Measurements from ENCODE around the gene XKR7. TPM values are rescaled to one million over a fixed set of nuclear protein-coding genes. Genes with fewer than 3 reads are reported as not detected.
"Not testable (repeated sequence)": the region's sequence is repeated elsewhere in the genome, so short reads cannot be mapped to it uniquely, and the experiment has no call there.

The XKR7 gene
- total RNA-seq (2014; rRNA removed; shearing (Covaris generic)): not detected in 2 replicates

GRCh38 chr20:31967830-31968249 lies at the start of gene XKR7:
XKR7 (plus strand) TSS chr20:31968151; CDS start chr20:31968176, 25 bp downstream.
- no peak for DNase-seq (ENCODE audit: low spot score)

- no peak for DNase-seq (ENCODE audit: low spot score)
Observed at GRCh38 chr20:31918466-31919105, 49.4 kb upstream of the XKR7 start.

GRCh38 chr20:31919410-31920155 lies 48.4 kb upstream of the XKR7 start:
- no peak for DNase-seq (ENCODE audit: low spot score)

- no peak for DNase-seq (ENCODE audit: low spot score)
Observed at GRCh38 chr20:31920275-31920855, 47.6 kb upstream of the XKR7 start.

- not testable (repeated sequence) for DNase-seq (ENCODE audit: low spot score)
Observed at GRCh38 chr20:31921480-31921879, 46.5 kb upstream of the XKR7 start.

GRCh38 chr20:31922181-31922580 lies 45.8 kb upstream of the XKR7 start:
- no peak for DNase-seq (ENCODE audit: low spot score)

- DNase-seq (ENCODE audit: low spot score): no peak
Observed at GRCh38 chr20:31922588-31922987, 45.4 kb upstream of the XKR7 start.

- no peak for DNase-seq (ENCODE audit: low spot score)
Observed at GRCh38 chr20:31923388-31924331, 44.3 kb upstream of the XKR7 start.

- DNase-seq (ENCODE audit: low spot score): no peak
Observed at GRCh38 chr20:31924561-31924960, 43.4 kb upstream of the XKR7 start.

- DNase-seq (ENCODE audit: low spot score): no peak
Observed at GRCh38 chr20:31925631-31926030, 42.3 kb upstream of the XKR7 start.

GRCh38 chr20:31926493-31926892 lies 41.5 kb upstream of the XKR7 start:
- DNase-seq (ENCODE audit: low spot score): no peak

- DNase-seq (ENCODE audit: low spot score): no peak
Observed at GRCh38 chr20:31927627-31928159, 40.3 kb upstream of the XKR7 start.

GRCh38 chr20:31929631-31930030 lies 38.3 kb upstream of the XKR7 start:
- not testable (repeated sequence) for DNase-seq (ENCODE audit: low spot score)

GRCh38 chr20:31930779-31931178 lies 37.2 kb upstream of the XKR7 start:
- no peak for DNase-seq (ENCODE audit: low spot score)

GRCh38 chr20:31933698-31934097 lies 34.3 kb upstream of the XKR7 start:
- no peak for DNase-seq (ENCODE audit: low spot score)

- no peak for DNase-seq (ENCODE audit: low spot score)
Observed at GRCh38 chr20:31934491-31934890, 33.5 kb upstream of the XKR7 start.

GRCh38 chr20:31934968-31935764 lies 32.8 kb upstream of the XKR7 start:
- DNase-seq (ENCODE audit: low spot score): no peak

GRCh38 chr20:31936420-31936819 lies 31.5 kb upstream of the XKR7 start:
- DNase-seq (ENCODE audit: low spot score): no peak

GRCh38 chr20:31937820-31938219 lies 30.1 kb upstream of the XKR7 start:
- DNase-seq (ENCODE audit: low spot score): no peak

- no peak for DNase-seq (ENCODE audit: low spot score)
Observed at GRCh38 chr20:31939661-31940060, 28.3 kb upstream of the XKR7 start.

GRCh38 chr20:31943052-31943471 lies 24.9 kb upstream of the XKR7 start:
- no peak for DNase-seq (ENCODE audit: low spot score)

All from H4 (cell line).